ENCODE measurements around the gene DNASE1L2.

Gene DNASE1L2

GRCh38 chr16:2230376-2230775, 5.9 kb upstream of the DNASE1L2 start:
- no peak for DNase-seq (ENCODE audit: low read depth)
- TF ChIP-seq POLR2A (IDR thresholded peaks at IDR 0.05; ENCODE audit: extremely low read depth, insufficient read length) (no peak), MAX (IDR thresholded peaks at IDR 0.05; ENCODE audit: low read depth, low read length) (no peak), CTCF (IDR thresholded peaks at IDR 0.05; ENCODE audit: low read depth, low read length) (no peak), MYC (IDR thresholded peaks at IDR 0.05; ENCODE audit: low read depth, low read length) (no peak)
- no peak overlapping the region for H3K4me3 ChIP-seq (ENCODE audit: low read depth, low read length)

- no peak for TF ChIP-seq POLR2A (IDR thresholded peaks at IDR 0.05; ENCODE audit: extremely low read depth, insufficient read length)
- no peak for TF ChIP-seq MAX (IDR thresholded peaks at IDR 0.05; ENCODE audit: low read depth, low read length)
- no peak for TF ChIP-seq MYC (IDR thresholded peaks at IDR 0.05; ENCODE audit: low read depth, low read length)
- TF ChIP-seq CTCF (IDR thresholded peaks at IDR 0.05; ENCODE audit: low read depth, low read length): no peak
- no peak overlapping the region for H3K4me3 ChIP-seq (ENCODE audit: low read depth, low read length)
- no peak for DNase-seq (ENCODE audit: low read depth)
These were observed 5.0 kb upstream of the DNASE1L2 start for GRCh38 chr16:2231016-2231931.

- no peak overlapping the region for H3K4me3 ChIP-seq (ENCODE audit: low read depth, low read length)
- no peak for DNase-seq (ENCODE audit: low read depth)
- no peak for TF ChIP-seq CTCF (IDR thresholded peaks at IDR 0.05; ENCODE audit: low read depth, low read length)
- TF ChIP-seq MYC (IDR thresholded peaks at IDR 0.05; ENCODE audit: low read depth, low read length): no peak
- no peak for TF ChIP-seq POLR2A (IDR thresholded peaks at IDR 0.05; ENCODE audit: extremely low read depth, insufficient read length)
- TF ChIP-seq MAX (IDR thresholded peaks at IDR 0.05; ENCODE audit: low read depth, low read length): no peak
These were observed 3.9 kb upstream of the DNASE1L2 start for GRCh38 chr16:2232094-2232990.

GRCh38 chr16:2233046-2233775, 3.0 kb upstream of the DNASE1L2 start:
- H3K4me3 ChIP-seq (ENCODE audit: low read depth, low read length): no peak overlapping the region
- no peak for DNase-seq (ENCODE audit: low read depth)
- TF ChIP-seq CTCF (IDR thresholded peaks at IDR 0.05; ENCODE audit: low read depth, low read length) (no peak), MAX (IDR thresholded peaks at IDR 0.05; ENCODE audit: low read depth, low read length) (no peak), POLR2A (IDR thresholded peaks at IDR 0.05; ENCODE audit: extremely low read depth, insufficient read length) (no peak), MYC (IDR thresholded peaks at IDR 0.05; ENCODE audit: low read depth, low read length) (no peak)

Data from NB4 (cell line).